Occipital lobe (tissue), 3 donors: ENCODE data around the gene IFT172. TPM values are rescaled to one million over a fixed set of nuclear protein-coding genes. Genes with fewer than 3 reads are reported as not detected.

Source experiments
- DNase-seq: peaks from one replicate; lab custom pipeline; 2025; lab: John Stamatoyannopoulos, UW
- small RNA-seq: library from RNA; depleted of rRNA; stranded (forward); fragments of <200 nt; gene quantifications from one replicate; pipeline ENCODE3, GENCODE V24; 2014
- total RNA-seq: library from RNA; depleted of rRNA; stranded (reverse); fragments of >200 nt; gene quantifications from one replicate; pipeline ENCODE4 v1.2.3, GENCODE V29; 2014

IFT172 gene
- total RNA-seq, 1 donor from 2014 or later: 28.5 TPM

DNA sequence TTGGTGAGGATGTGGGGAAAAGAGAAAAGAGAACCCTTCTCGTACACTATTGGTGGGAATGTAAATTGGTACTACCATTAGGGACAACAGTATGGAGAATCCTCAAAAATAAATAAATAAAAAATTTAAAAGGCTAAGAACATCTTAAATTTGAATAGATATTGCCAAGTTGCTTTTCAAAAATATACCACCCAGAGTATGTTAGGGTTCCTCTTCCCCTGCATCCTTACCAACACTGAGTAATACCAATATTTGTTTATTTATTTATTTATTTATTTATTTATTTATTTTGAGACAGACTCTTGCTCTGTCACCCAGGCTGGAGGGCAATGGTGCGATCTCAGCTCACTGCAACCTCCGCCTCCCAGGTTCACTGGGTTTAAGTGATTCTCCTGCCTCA is 66.6 kb downstream of the IFT172 start:
- no peak for DNase-seq

DNA sequence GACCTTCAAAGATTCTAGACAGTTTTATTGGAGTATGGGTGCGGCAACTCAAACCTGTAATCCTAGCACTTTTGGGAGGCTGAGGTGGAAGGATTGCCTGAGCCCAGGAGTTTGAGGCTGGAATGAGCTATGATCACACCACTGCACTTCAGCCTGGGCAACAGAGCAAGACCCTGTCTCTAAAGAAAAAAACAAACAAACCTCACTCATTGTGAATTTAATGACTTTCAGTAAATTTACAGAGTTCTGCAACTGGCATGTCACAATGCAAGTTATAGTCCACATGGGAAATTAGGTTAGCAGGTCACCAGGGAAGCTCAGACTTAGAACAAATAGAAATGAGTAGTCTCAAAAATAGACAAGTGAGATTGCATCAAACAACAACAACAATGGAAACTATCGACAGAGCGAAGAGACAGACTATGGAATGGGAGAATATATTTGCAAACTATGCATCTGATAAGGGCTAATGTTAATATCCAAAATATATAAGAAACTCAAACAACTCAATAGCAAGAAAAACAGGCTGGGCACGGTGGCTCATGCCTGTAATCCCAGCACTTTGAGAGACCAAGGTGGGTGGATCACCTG is 67.8 kb downstream of the IFT172 start:
- no peak for DNase-seq

DNA sequence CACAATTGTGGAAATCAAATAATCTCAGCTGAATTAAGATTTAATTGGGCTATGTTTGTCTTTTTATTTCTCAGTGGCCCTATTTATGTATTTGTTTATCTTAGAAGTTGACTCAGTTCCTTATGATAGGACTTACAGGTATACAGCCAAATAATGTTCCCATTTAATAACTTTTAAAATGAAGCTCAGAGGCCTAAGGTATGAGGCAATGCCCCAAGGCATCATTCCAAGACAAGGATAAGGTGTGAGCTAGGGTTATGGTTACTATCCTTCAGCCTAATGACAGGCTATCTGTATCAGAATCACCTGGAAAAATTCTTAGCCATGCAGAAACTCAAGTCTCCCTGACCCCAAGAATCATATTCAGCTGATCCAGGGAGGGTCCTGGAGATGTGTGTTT is 68.5 kb downstream of the IFT172 start:
- DNase-seq: no peak

DNA sequence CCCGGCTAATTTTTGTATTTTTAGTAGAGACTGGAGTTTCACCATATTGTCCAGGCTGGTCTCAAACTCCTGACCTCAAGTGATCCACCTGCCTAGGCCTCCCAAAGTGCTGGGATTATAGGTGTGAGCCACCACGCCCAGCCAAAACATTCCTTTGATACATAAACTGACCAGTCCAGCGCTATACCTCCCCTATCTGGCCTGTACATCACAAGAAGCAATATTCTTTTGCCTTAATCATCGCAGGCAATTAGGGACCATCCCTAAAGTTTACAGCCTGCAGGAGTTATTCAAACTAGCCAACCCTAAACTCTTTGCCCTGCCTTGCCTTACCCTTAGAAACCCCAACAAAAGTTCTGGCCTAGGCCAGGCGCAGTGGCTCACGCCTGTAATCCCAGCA is 73.4 kb downstream of the IFT172 start:
- no peak for DNase-seq

DNA sequence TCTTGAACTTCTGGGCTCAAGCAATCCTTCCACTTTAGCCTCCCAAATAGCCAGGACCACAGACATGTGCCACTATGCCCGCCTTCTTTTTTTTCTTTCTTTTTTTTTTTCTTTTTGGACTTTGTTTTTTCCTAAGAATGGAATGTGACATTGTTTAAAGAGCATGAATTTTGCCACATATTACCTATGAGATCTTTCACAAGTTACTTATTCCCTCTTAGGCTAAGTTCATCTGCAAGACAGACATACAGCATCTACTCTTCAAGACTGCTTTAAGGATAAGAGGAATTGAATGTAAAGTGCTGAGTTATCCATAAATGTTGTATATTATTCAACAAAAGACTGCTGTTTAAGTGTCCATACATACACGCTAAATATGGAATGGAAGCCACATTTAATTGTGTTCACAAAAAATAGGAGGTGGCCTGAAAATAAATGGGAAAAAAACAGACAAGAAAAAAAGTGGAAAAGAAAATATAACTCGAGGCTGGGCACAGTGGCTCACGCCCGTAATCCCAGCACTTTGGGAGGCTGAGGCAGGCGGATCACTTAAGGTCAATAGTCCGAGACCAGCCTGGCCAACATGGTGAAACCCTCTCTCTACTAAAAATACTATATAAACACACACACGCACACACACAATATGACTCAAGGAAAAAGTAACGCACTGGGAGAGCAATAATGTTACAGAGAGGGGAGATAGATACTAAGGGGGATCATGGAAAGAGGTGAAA is 77.0 kb downstream of the IFT172 start:
- no peak for DNase-seq

DNA sequence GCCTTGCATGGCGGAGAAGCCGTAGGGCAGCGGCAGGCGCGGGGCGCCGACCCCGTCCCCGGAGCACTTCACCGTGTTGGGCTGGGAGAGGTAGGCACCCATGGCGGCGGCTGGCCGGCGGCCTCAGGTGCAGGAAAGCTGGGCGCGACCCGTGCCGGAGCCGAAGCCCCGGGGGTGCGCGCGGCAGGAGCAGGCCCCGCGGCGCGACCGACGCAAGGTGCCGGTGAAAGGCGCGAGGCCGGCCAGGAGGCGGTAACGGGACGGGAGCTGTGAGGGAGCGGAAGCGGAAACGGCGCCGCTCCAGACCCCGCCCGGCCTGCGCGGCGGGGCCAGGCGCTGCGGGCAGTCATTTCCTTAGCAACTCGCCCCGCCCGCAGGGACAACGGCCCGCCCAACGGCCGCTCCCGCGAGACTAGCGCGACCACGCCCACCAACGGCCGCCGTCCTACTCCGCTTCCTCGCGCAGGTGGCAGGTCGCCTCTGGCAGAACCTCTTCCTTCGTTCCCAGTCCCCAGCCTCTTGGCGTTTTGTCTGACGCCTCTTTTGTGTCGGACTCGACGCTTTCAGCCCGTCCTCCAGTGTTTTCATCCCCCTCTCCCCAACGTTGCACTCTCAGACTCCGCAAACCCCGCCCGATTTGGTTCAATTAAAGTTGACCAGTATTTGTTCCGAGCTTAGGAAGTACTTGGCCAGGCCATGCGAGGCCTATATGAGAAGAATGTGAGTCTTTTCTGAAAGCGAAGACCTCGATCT is 80.0 kb downstream of the IFT172 start, which contains the start of gene PPM1G:
TSS of gene PPM1G (minus strand) at position 271 of the 753 bp plus-strand sequence. CDS start at position 102, 169 bp downstream.
- peak; percentile 94 for DNase-seq

DNA sequence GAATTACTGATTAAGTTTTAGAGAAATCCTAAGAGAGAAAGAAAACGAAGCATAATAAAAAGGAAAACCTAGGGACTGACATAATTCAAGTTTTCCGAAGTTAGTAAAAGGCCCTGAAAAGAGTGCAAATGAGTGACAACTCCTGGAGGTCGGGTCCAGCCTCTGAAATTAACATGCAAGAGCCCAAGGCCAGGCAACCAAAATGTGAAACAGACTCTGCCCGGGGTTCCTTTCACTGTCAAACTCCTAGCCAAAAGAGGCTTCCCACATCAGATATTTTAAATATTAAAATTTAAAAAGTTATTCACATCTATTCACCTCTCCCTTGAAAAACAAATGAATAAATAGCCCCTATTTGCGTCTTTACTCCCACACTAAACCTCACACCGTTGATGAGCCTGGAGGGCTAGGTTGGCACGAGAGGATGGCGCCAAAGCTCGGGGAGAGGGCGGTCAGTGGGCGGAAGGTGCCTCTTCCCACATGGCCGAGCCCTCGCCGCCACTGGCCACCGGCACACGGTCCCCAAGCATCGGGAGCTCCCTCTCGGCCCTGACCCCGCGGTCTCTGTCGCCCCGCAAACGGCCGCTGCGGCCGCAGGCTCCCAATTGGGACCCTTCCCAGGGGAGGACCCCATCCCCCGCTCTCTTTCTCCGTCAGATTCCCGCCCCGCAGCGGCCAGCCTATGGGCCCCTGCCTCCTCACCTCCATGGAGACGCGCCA is 80.8 kb downstream of the IFT172 start:
- DNase-seq: no peak

DNA sequence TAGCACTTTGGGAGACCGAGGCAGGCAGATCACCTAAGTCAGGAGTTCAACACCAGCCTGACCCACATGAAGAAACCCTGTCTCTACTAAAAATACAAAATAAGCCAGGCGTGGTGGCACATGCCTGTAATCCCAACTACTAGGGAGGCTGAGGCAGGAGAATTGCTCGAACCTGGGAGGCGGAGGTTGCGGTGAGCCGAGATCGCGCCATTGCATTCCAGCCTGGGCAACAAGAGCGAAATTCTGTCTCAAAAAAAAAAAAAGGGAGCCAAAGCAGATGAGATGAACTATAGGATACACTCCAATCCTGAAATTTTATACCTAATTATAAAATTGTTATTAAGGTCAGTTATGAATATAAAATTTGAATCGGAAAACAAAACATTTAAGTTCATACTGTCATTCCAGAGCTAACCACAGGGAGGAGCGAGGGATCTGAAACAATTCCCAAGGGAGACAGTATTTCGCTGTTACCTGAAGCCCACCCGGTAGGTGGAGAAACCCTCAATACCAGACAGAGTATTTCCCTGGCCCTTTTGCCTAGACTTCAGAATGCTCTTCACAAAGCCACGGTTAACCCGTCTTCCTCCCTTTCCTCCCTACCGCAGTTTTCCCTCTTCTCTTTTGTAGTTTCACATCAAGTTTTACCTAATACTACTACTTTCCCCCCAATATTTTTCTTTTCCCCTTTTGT is 81.6 kb downstream of the IFT172 start:
- DNase-seq: no peak

DNA sequence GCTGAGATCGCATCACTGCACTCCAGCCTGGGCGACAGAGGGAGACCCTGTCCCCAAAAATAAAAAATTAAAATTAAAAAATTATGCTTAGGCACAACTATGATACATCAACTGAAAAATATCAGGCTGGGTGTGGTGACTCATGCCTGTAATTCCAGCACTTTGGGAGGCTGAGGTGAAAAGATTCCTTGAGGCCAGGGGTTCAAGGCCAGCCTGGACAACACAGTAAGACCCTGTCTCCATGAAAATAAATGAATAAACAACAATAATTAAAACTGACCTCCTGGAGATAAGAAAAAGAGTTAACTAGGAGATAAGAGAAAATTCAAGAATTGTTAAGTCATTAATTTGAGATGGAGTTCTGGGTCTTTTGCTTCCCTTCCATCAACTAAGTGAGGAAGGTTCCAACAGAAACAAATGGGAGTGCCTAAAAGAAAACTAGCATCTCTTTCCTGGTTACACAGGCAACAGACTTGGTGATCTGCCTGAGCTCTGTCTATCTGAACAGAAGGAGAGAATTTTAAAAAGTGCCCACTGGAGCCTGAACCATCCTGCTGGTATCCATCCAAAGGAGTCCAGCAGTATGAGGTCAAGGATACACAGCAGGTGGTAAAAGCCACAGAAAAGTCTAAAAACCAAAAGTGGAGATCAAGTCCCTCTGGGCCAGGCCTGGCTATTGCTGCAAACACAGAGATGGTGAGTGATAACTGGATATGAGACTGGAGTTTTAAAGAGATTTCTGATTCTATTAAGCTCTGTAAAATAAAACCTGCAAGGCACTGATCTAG is 89.0 kb downstream of the IFT172 start:
- no peak for DNase-seq

DNA sequence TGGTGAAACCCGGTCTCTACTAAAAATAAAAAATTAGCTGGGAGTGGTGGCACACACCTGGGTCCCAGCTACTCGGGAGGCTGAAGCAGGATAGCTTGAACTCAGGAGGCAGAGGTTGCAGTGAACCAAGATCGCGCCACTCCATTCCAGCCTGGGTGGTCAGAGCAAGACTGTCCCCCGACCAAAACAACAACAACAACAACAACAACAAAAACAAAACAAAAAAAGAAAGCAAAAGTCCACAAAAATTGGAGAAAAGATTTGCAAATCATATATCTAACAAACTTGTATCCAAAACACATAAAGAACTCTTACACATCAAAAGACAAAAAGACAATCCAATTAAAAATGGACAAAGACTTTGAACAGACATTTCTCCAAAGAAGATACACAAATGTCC is 90.6 kb downstream of the IFT172 start:
- no peak for DNase-seq

Small RNA genes within 50 kb of the gene (small RNA-seq; reads per million reads assigned to genes)
- gene RNU6-986P: not detected

Other genes with a start within 250 kb of the IFT172 start
- 0.47 TPM for gene SLC30A3, start 226.7 kb downstream of the IFT172 start, total RNA-seq
- not detected for gene DNAJC5G, start 214.3 kb downstream of the IFT172 start, total RNA-seq
- not detected for gene TRIM54, start 207.3 kb downstream of the IFT172 start, total RNA-seq
- 1.1 TPM for gene UCN, start 181.3 kb downstream of the IFT172 start, total RNA-seq
- gene MPV17, start 166.6 kb downstream of the IFT172 start, total RNA-seq: 36.8 TPM
- 28.2 TPM for gene GTF3C2, start 133.0 kb downstream of the IFT172 start, total RNA-seq
- gene EIF2B4, start 119.4 kb downstream of the IFT172 start, total RNA-seq: 19.2 TPM
- 51.5 TPM for gene SNX17, start 119.1 kb downstream of the IFT172 start, total RNA-seq
- 12.0 TPM for gene ZNF513, start 109.0 kb downstream of the IFT172 start, total RNA-seq
- 58.0 TPM for gene PPM1G, start 80.2 kb downstream of the IFT172 start, total RNA-seq
- 58.8 TPM for gene NRBP1, start 61.1 kb downstream of the IFT172 start, total RNA-seq
- not detected for gene KRTCAP3, start 47.4 kb downstream of the IFT172 start, total RNA-seq
- 41.3 TPM for gene FNDC4, start 5.5 kb upstream of the IFT172 start, total RNA-seq
- gene GCKR, start 7.1 kb upstream of the IFT172 start, total RNA-seq: 0.16 TPM
- 55.8 TPM for gene ZNF512, start 93.3 kb upstream of the IFT172 start, total RNA-seq
- 5.9 TPM for gene CCDC121, start 139.3 kb upstream of the IFT172 start, total RNA-seq
- gene GPN1, start 139.3 kb upstream of the IFT172 start, total RNA-seq: 29.6 TPM
- gene SUPT7L, start 173.9 kb upstream of the IFT172 start, total RNA-seq: 26.0 TPM
- gene SLC4A1AP, start 174.1 kb upstream of the IFT172 start, total RNA-seq: 30.4 TPM